ENCODE results near the gene TTLL7. TPM values are rescaled to one million over a fixed set of nuclear protein-coding genes. Genes with fewer than 3 reads are reported as not detected.

The TTLL7 gene
- total RNA-seq, 1 donor from 2014 or later, result 8.6 TPM

DNA sequence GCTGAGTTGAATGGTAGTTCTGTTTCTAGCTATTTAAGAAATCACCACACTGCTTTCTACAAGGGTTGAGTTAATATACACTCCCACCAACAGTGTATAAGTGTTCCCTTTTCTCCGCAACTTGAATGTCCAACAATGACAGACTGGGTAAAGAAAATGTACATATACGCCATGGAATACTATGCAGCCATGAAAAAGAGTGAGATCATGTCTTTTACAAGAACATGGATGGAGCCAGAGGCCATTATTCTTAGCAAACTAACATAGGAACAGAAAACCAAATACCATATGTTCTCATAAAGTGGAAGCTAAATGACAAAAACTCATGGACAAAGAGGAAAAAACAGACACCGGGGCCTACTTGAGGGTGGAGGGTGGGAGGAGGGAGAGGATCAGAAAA, 14.8 kb upstream of the TTLL7 start:
- no peaks in the 10 kb centered on the region for H3K36me3 Mint-ChIP-seq (ENCODE audit: unreplicated experiment)
- H3K4me3 Mint-ChIP-seq (ENCODE audit: unreplicated experiment), result no peak overlapping the region
- no peak for DNase-seq (ENCODE audit: extremely low spot score, unreplicated experiment)
- H3K27me3 Mint-ChIP-seq (ENCODE audit: unreplicated experiment), result peaks cover 12% of the 10 kb centered on the region
- H3K9me3 Mint-ChIP-seq (ENCODE audit: unreplicated experiment), result no peaks in the 10 kb centered on the region
- H3K27ac Mint-ChIP-seq (ENCODE audit: unreplicated experiment), result no peak overlapping the region
- no peaks in the 10 kb centered on the region for H3K4me1 Mint-ChIP-seq (ENCODE audit: unreplicated experiment)
- TF ChIP-seq, protein P1, sequence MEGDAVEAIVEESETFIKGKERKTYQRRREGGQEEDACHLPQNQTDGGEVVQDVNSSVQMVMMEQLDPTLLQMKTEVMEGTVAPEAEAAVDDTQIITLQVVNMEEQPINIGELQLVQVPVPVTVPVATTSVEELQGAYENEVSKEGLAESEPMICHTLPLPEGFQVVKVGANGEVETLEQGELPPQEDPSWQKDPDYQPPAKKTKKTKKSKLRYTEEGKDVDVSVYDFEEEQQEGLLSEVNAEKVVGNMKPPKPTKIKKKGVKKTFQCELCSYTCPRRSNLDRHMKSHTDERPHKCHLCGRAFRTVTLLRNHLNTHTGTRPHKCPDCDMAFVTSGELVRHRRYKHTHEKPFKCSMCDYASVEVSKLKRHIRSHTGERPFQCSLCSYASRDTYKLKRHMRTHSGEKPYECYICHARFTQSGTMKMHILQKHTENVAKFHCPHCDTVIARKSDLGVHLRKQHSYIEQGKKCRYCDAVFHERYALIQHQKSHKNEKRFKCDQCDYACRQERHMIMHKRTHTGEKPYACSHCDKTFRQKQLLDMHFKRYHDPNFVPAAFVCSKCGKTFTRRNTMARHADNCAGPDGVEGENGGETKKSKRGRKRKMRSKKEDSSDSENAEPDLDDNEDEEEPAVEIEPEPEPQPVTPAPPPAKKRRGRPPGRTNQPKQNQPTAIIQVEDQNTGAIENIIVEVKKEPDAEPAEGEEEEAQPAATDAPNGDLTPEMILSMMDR (IDR thresholded peaks at IDR 0.05), result no peak

DNA sequence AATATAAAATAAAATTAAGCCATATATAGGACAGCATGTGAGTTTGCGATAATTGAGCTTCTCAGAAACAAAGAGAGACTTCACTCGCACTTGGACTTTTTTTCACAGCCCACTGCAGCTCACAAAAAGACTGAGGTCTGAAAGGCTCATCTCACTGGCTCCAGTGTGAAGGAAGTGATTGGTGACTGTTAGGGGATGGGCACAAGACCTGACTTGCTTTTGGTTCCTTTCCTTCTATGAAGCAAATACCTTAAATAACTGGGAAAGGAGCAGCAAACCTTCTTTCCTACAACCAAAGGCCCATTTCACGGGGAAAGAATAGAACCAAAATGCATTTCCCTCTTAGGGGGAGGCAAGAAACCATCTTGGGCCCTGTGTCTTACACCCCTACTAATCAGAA, 13.1 kb upstream of the TTLL7 start:
- H3K4me3 Mint-ChIP-seq (ENCODE audit: unreplicated experiment), result no peak overlapping the region
- no peak overlapping the region for H3K27ac Mint-ChIP-seq (ENCODE audit: unreplicated experiment)
- H3K27me3 Mint-ChIP-seq (ENCODE audit: unreplicated experiment), result peaks cover 6% of the 10 kb centered on the region
- H3K4me1 Mint-ChIP-seq (ENCODE audit: unreplicated experiment), result no peaks in the 10 kb centered on the region
- no peak for DNase-seq (ENCODE audit: extremely low spot score, unreplicated experiment)
- TF ChIP-seq, protein P1 (IDR thresholded peaks at IDR 0.05), result no peak
- peaks cover 5% of the 10 kb centered on the region for H3K9me3 Mint-ChIP-seq (ENCODE audit: unreplicated experiment)
- peaks cover 2% of the 10 kb centered on the region for H3K36me3 Mint-ChIP-seq (ENCODE audit: unreplicated experiment)

DNA sequence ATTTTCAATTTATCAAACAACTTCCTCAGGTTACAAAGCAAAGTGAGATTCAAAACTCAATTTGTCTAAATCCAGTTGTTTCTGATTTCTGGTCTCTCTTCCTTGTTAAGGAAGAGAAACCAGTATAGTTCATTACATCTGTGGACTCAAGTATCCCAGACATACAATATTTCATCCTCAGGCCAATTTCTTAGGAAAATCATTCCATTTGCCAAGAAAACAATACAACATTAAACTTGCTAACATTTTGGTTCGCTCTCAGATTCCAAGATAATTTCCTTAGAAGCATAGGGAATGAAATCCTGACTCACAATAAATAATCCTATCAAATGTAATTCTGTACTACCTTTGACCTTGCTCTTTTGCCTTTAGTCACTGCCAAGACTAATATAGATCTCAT, 11.2 kb upstream of the TTLL7 start:
- Mint-ChIP-seq H3K9me3 (ENCODE audit: unreplicated experiment) (peaks cover 5% of the 10 kb centered on the region), H3K4me1 (ENCODE audit: unreplicated experiment) (no peaks in the 10 kb centered on the region), H3K27ac (ENCODE audit: unreplicated experiment) (no peak overlapping the region), H3K27me3 (ENCODE audit: unreplicated experiment) (peaks cover 4% of the 10 kb centered on the region), H3K4me3 (ENCODE audit: unreplicated experiment) (no peak overlapping the region), H3K36me3 (ENCODE audit: unreplicated experiment) (peaks cover 2% of the 10 kb centered on the region)
- DNase-seq (ENCODE audit: extremely low spot score, unreplicated experiment), result no peak
- TF ChIP-seq, protein P1 (IDR thresholded peaks at IDR 0.05), result no peak

DNA sequence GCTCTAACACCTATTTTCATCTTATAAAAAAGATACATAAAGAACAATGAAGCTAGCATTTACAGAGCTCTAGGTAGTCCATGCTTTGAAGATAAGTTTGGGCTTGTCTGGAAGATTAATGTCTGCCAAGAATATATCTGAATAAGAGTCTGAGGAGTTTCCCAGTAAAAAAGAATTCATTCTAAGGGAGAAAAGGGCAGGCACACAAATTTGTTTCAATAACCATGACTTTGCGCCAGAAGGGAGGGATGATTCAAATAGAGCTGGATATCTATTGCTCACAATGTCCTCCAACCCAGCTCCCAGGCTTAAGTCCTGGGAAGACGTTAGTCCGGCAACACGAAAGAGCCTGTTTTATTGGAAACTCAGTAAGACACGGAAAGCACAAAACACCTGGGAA, 9.7 kb upstream of the TTLL7 start:
- H3K27me3 Mint-ChIP-seq (ENCODE audit: unreplicated experiment), result peaks cover 3% of the 10 kb centered on the region
- DNase-seq (ENCODE audit: extremely low spot score, unreplicated experiment), result no peak
- TF ChIP-seq, protein P1 (IDR thresholded peaks at IDR 0.05), result no peak
- H3K9me3 Mint-ChIP-seq (ENCODE audit: unreplicated experiment), result peaks cover 5% of the 10 kb centered on the region
- no peaks in the 10 kb centered on the region for H3K4me1 Mint-ChIP-seq (ENCODE audit: unreplicated experiment)
- no peak overlapping the region for H3K27ac Mint-ChIP-seq (ENCODE audit: unreplicated experiment)
- H3K4me3 Mint-ChIP-seq (ENCODE audit: unreplicated experiment), result no peak overlapping the region
- peaks cover 2% of the 10 kb centered on the region for H3K36me3 Mint-ChIP-seq (ENCODE audit: unreplicated experiment)

DNA sequence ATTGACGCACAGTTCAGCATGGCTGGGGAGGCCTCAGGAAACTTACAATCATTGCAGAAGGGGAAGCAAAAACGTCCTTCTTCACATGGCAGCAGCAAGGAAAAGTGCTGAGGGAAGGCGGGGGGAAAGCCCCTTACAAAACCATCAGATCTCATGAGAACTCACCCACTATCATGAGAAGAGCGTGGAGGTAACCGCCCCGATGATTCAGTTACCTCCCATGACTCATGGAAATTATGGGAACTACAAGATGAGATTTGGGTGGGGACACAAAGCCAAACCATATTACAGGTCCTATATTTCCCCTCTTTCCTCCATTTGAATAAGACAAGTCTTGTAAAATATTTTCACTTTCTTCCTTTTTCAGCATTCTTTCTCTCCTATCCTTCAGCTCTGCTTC, 7.7 kb upstream of the TTLL7 start:
- Mint-ChIP-seq H3K4me1 (ENCODE audit: unreplicated experiment) (no peaks in the 10 kb centered on the region), H3K27me3 (ENCODE audit: unreplicated experiment) (peaks cover 3% of the 10 kb centered on the region), H3K27ac (ENCODE audit: unreplicated experiment) (no peak overlapping the region), H3K36me3 (ENCODE audit: unreplicated experiment) (peaks cover 2% of the 10 kb centered on the region), H3K4me3 (ENCODE audit: unreplicated experiment) (no peak overlapping the region), H3K9me3 (ENCODE audit: unreplicated experiment) (peaks cover 5% of the 10 kb centered on the region)
- no peak for DNase-seq (ENCODE audit: extremely low spot score, unreplicated experiment)
- TF ChIP-seq, protein P1 (IDR thresholded peaks at IDR 0.05), result no peak
